ENCODE data around the gene MDC1.

DNA sequence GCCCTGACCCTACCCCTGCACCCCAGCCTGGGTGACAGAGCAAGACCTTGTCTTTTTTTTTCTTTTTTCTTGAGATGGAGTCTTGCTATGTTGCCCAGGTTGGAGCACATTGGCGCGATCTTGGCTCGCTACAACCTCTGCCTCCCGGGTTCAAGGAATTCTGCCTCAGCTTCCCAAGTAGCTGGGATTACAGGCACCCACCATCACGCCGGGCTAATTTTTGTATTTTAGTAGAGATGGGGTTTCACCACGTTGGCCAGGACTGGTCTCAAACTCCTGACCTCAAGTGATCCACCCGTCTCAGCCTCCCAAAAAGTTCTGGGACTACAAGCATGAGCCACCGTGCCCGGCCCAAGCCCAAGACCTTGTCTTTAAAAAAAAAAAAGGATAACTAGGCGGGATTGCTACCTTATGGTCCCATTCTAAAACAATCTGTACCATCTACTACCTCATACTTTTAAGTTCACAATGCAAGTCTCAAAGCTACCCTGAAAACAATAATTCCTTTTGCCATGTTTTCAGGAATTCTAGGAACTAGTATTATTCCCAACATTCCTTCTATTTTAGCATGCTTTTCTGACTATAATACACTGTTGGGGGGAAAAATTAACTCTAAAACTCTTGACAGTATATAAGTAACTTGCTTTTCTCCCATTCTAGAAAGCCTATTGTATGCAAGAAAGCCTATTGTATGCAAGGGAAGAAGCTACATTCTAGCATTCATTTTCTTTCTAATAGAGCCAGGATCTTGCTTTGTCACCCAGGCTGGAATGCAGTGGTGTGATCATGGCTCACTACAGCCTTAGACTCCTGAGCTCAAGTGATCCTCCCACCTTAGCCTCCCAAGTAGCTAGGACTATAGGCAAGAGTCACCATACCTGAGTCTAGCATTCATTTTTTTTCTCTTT lies 9.7 kb upstream of the MDC1 start:
- no peak for TF ChIP-seq CTCF (conservative IDR thresholded peaks at IDR 0.05; ENCODE audit: low read depth, low read length)
- TF ChIP-seq EZH2 (IDR thresholded peaks at IDR 0.05; ENCODE audit: borderline replicate concordance, low read depth, low read length, poor library complexity, severe bottlenecking), result no peak

All from A673 (cell line).